Mesendoderm (in vitro differentiated cells): ENCODE results near the gene RNF213.
A peak's percentile ranks its signal among the peaks of the same experiment; 100 is the strongest.

ENCODE experiments used
- DNase-seq: peaks from one replicate; pipeline ENCODE4 v3.0.0; 2013
- H2AK5ac ChIP-seq: 2 replicates; pipeline ENCODE4 v1.6.1; 2013; ENCODE audit warnings: low read length, inconsistent platforms
- H2BK120ac ChIP-seq: 2 replicates; pipeline ENCODE4 v1.6.1; 2013; ENCODE audit warnings: low read depth, mild to moderate bottlenecking, low read length, moderate library complexity, mixed read lengths
- H2BK15ac ChIP-seq: replicated peaks from 2 replicates; pipeline ENCODE4 v1.6.1; 2013; ENCODE audit warnings: low read depth, mild to moderate bottlenecking, moderate library complexity
- H2BK5ac ChIP-seq: 2 replicates; pipeline ENCODE4 v1.6.1; 2013; ENCODE audit warnings: low read length, inconsistent platforms
- H3K18ac ChIP-seq: 2 replicates; pipeline ENCODE4 v1.6.1; 2013; ENCODE audit warnings: mild to moderate bottlenecking, low read length, mixed read lengths
- H3K23ac ChIP-seq: one replicate; pipeline ENCODE4 v1.6.1; 2013; ENCODE audit warnings: low read length
- H3K27ac ChIP-seq: 2 replicates; pipeline ENCODE4 v1.5.1; 2013; ENCODE audit warnings: low read depth, mild to moderate bottlenecking, inconsistent platforms, low read length, moderate library complexity
- H3K27me3 ChIP-seq: 2 replicates; pipeline ENCODE4 v1.6.1; 2013; ENCODE audit warnings: low read length, control low read depth, mild to moderate bottlenecking, inconsistent platforms; ENCODE audit not compliant: insufficient read depth, poor library complexity
- H3K36me3 ChIP-seq: 2 replicates; pipeline ENCODE4 v1.6.1; 2013; ENCODE audit warnings: low read length, inconsistent platforms; ENCODE audit not compliant: control insufficient read depth, insufficient read depth
- H3K4ac ChIP-seq: one replicate; pipeline ENCODE4 v1.6.1; 2013; ENCODE audit warnings: low read depth, mild to moderate bottlenecking, low read length, moderate library complexity
- H3K4me1 ChIP-seq: 2 replicates; pipeline ENCODE4 v1.6.1; 2013; ENCODE audit warnings: low read depth, low read length, inconsistent platforms; ENCODE audit not compliant: control insufficient read depth
- H3K4me2 ChIP-seq: 2 replicates; pipeline ENCODE4 v1.6.1; 2013; ENCODE audit warnings: low read length
- H3K4me3 ChIP-seq: 2 replicates; pipeline ENCODE4 v1.5.1; 2013; ENCODE audit warnings: mild to moderate bottlenecking, low read length
- H3K56ac ChIP-seq: one replicate; pipeline ENCODE4 v1.6.1; 2013; ENCODE audit warnings: low read length
- H3K79me1 ChIP-seq: 2 replicates; pipeline ENCODE4 v1.6.1; 2013; ENCODE audit warnings: low read length, inconsistent platforms
- H3K79me2 ChIP-seq: 2 replicates; pipeline ENCODE4 v1.6.1; 2013; ENCODE audit warnings: mild to moderate bottlenecking, low read length; ENCODE audit not compliant: control insufficient read depth, insufficient read depth
- H3K9ac ChIP-seq: 2 replicates; pipeline ENCODE4 v1.6.1; 2013; ENCODE audit warnings: low read length, inconsistent platforms
- H4K5ac ChIP-seq: one replicate; pipeline ENCODE4 v1.6.1; 2013; ENCODE audit warnings: low read length
- H4K8ac ChIP-seq: one replicate; pipeline ENCODE4 v1.6.1; 2013; ENCODE audit warnings: low read depth, mild to moderate bottlenecking, control low read depth, low read length, moderate library complexity
- WGBS: extraction: QIAGEN DNeasy Blood & Tissue Kit; methylation state at CpG from one replicate; pipeline ENCODE4 v1.1.7; 2013; ENCODE audit warnings: low lambda C conversion rate, missing lambda C conversion rate; ENCODE audit not compliant: insufficient coverage; ENCODE audit errors: extremely low coverage; 5-methylcytosine and 5-hydroxymethylcytosine counted together

The RNF213 gene

DNA sequence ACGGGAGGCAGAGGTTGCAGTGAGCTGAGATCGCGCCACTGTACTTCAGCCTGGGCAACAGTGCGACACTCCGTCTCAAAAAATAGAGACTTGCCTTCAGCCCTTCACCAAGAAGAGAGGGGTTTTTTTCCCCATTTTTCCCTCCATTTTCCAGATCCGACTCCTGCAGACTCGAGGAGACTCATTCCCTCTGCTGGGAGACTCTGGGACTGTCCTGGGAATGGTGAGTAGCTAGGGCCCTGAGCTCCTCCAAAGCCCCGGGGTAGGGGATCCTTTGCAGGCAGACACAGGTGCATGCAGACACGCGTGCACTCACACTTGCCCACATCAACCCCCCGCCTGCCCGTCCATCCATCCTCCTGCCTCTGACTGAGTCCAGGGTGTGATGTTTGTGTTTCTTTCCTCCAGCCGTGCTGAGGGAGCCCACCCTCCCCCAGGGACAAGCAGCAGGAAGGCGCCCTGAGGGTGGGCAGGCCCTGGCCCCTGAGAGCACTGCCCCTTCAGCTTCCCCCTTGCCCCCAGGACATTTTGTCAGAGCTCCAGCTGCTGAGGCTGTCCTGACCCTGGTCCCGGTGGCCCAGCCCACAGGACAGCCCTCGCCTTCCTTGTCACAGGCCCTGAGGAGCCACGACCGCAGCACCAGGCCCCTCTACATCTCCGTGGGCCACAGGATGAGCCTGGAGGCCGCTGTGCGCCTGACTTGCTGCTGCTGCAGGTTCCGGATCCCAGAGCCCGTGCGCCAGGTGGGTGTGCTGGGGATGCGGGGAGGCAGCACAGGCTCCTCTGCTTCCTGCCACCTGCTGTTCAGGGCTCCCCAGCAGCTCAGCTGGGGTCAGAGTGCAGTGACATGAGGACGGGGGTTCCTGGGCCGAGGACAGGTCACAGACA lies 164.5 kb downstream of the RNF213 start:
- peak; percentile 52 for DNase-seq
- no peak overlapping the region for H4K8ac ChIP-seq
- WGBS = no CpG with 5 or more reads among the region's 27 CpGs

DNA sequence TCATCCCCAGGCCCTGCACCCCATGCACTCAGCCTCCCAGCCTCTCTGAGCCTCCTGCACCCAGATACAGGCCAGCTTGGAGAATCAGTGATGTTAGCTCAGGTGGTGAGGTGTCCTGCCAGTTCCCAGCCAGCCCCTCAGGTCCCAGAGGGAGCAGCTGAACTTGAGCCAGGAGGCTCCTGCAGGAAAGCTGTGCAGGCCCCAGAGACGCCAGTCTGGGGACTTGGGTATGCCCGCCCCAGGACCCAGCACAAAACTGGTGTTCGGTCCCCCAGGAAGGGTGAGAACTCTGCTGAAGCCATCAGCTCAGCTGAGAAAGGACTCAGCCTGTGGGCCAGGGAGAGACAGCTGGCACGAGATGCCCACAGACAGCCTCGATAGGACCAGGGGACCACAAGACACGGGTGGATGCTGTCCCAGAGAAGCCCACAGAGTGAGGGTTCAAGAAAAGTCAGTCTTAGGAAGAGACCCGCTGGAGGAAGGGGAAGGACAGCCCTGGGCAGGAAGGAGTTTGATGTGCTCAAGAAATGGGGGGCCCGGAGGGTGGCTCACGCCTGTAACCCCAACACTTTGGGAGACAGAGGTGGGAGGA lies 165.3 kb downstream of the RNF213 start:
- Histone ChIP-seq H3K18ac (no peak overlapping the region), H3K36me3 (no peaks in the 10 kb centered on the region), H2BK15ac (no peak overlapping the region), H3K4me1 (no peaks in the 10 kb centered on the region), H2AK5ac (no peak overlapping the region), H3K9ac (no peak overlapping the region), H3K4me2 (no peak overlapping the region), H4K5ac (no peak overlapping the region), H3K4ac (no peak overlapping the region), H3K79me2 (no peaks in the 10 kb centered on the region), H3K27ac (no peak overlapping the region), H3K4me3 (no peak overlapping the region), H2BK5ac (no peak overlapping the region), H4K8ac (no peak overlapping the region), H3K56ac (no peak overlapping the region), H2BK120ac (no peak overlapping the region), H3K23ac (no peak overlapping the region), H3K27me3 (no peaks in the 10 kb centered on the region), H3K79me1 (no peaks in the 10 kb centered on the region)
- no peak for DNase-seq
- no CpG with 5 or more reads among the region's 9 CpGs for WGBS

More for the DNA sequence above, 164.5 kb downstream of the RNF213 start:
- H2BK15ac ChIP-seq = no peak overlapping the region
- H3K9ac ChIP-seq = no peak overlapping the region
- H3K36me3 ChIP-seq = no peaks in the 10 kb centered on the region
- no peak overlapping the region for H4K5ac ChIP-seq
- H3K4me1 ChIP-seq = no peaks in the 10 kb centered on the region
- H3K4me3 ChIP-seq = no peak overlapping the region
- no peak overlapping the region for H2BK120ac ChIP-seq
- no peak overlapping the region for H3K4me2 ChIP-seq
- no peak overlapping the region for H3K4ac ChIP-seq
- no peak overlapping the region for H2AK5ac ChIP-seq
- no peaks in the 10 kb centered on the region for H3K27me3 ChIP-seq
- no peak overlapping the region for H3K18ac ChIP-seq
- H3K79me2 ChIP-seq = no peaks in the 10 kb centered on the region
- no peak overlapping the region for H3K56ac ChIP-seq
- no peak overlapping the region for H2BK5ac ChIP-seq
- no peak overlapping the region for H3K23ac ChIP-seq
- no peaks in the 10 kb centered on the region for H3K79me1 ChIP-seq
- H3K27ac ChIP-seq = no peak overlapping the region

DNA sequence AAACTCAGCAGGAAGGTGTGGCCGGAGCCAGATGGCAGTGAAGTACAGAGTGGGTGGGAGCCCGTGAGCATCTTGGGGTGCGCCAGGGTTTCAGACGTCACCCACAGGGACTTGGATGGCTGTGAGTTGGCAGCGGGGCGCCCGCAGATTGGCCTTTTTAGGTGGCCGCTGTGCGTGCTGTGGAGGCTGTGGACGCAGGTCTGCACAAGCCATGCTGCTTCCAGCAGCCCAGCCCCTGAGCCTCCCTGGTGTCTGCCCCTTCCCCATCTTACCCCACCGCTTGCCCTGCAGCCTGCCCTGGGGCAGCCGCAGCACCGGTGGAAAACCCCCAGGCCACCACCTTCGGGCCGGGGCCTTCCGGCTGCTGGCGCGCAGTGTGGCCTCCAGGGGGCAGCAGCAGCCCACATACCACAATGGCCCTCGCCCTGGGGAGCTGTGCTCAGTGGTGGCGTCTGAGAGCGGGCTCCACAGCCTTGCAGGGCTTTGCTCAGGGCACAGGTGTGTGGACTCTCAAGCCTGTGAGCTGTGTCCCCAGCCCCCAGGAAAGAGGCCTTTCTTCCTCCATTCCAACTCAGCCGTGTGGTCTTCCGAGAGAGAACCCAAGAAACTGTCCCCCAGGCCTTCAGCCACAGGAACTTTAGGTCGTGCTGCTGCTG lies 166.1 kb downstream of the RNF213 start:
- H2AK5ac ChIP-seq = no peak overlapping the region

GRCh38 chr17:80427366-80428282 lies 167.0 kb downstream of the RNF213 start:
- Histone ChIP-seq H3K36me3 (no peaks in the 10 kb centered on the region), H3K4me3 (no peak overlapping the region), H4K8ac (no peak overlapping the region), H2BK120ac (no peak overlapping the region), H3K27me3 (no peaks in the 10 kb centered on the region), H3K4me1 (no peaks in the 10 kb centered on the region), H3K27ac (no peak overlapping the region), H3K4me2 (no peak overlapping the region), H2BK5ac (no peak overlapping the region), H3K18ac (no peak overlapping the region), H3K79me1 (no peaks in the 10 kb centered on the region), H3K56ac (no peak overlapping the region), H2BK15ac (no peak overlapping the region), H4K5ac (no peak overlapping the region), H3K79me2 (no peaks in the 10 kb centered on the region), H3K9ac (no peak overlapping the region), H2AK5ac (no peak overlapping the region), H3K4ac (no peak overlapping the region), H3K23ac (no peak overlapping the region)
- no peak for DNase-seq
- no CpG with 5 or more reads among the region's 27 CpGs for WGBS

More for the DNA sequence above, 166.1 kb downstream of the RNF213 start:
- no peak overlapping the region for H3K27ac ChIP-seq
- no peak overlapping the region for H2BK120ac ChIP-seq
- no peak overlapping the region for H3K9ac ChIP-seq
- H3K79me2 ChIP-seq = no peaks in the 10 kb centered on the region
- H3K79me1 ChIP-seq = no peaks in the 10 kb centered on the region
- H3K23ac ChIP-seq = no peak overlapping the region
- H2BK5ac ChIP-seq = no peak overlapping the region
- no peak overlapping the region for H3K4me2 ChIP-seq
- H3K4me3 ChIP-seq = no peak overlapping the region
- H4K8ac ChIP-seq = no peak overlapping the region
- H3K4me1 ChIP-seq = no peaks in the 10 kb centered on the region
- no peak overlapping the region for H4K5ac ChIP-seq
- H3K4ac ChIP-seq = no peak overlapping the region
- H3K27me3 ChIP-seq = no peaks in the 10 kb centered on the region
- peak; percentile 77 for DNase-seq
- no peaks in the 10 kb centered on the region for H3K36me3 ChIP-seq
- H3K56ac ChIP-seq = no peak overlapping the region
- no CpG with 5 or more reads among the region's 24 CpGs for WGBS
- no peak overlapping the region for H3K18ac ChIP-seq
- H2BK15ac ChIP-seq = no peak overlapping the region

- no peaks in the 10 kb centered on the region for H3K4me1 ChIP-seq
- no peaks in the 10 kb centered on the region for H3K79me1 ChIP-seq
- no peak overlapping the region for H3K23ac ChIP-seq
- no peak overlapping the region for H4K5ac ChIP-seq
- no CpG with 5 or more reads among the region's 12 CpGs for WGBS
- H3K56ac ChIP-seq = no peak overlapping the region
- H3K36me3 ChIP-seq = no peaks in the 10 kb centered on the region
- no peak overlapping the region for H3K4me3 ChIP-seq
- no peak overlapping the region for H3K4me2 ChIP-seq
- no peak overlapping the region for H3K9ac ChIP-seq
- H2BK5ac ChIP-seq = no peak overlapping the region
- no peak for DNase-seq
- no peak overlapping the region for H2AK5ac ChIP-seq
- H3K79me2 ChIP-seq = no peaks in the 10 kb centered on the region
- H2BK15ac ChIP-seq = no peak overlapping the region
- no peaks in the 10 kb centered on the region for H3K27me3 ChIP-seq
- H2BK120ac ChIP-seq = no peak overlapping the region
- H4K8ac ChIP-seq = no peak overlapping the region
- H3K4ac ChIP-seq = no peak overlapping the region
- no peak overlapping the region for H3K18ac ChIP-seq
- no peak overlapping the region for H3K27ac ChIP-seq
These were observed 167.7 kb downstream of the RNF213 start for GRCh38 chr17:80428363-80428762.
